NB4 (cell line): Measurements from ENCODE around the gene NAGK.
"Not testable (repeated sequence)": the region's sequence is repeated elsewhere in the genome, so short reads cannot be mapped to it uniquely, and the experiment has no call there.

Experiments used
- CTCF ChIP-seq: IDR thresholded peaks from one replicate; pipeline ENCODE4 v1.5.1; 2012; ENCODE audit warnings: low read depth, low read length
- MAX ChIP-seq: IDR thresholded peaks from 2 replicates; pipeline ENCODE4 v1.6.1; 2011; ENCODE audit warnings: low read depth, low read length
- MYC ChIP-seq: IDR thresholded peaks from 2 replicates; pipeline ENCODE4 v1.6.1; 2011; ENCODE audit warnings: low read depth, low read length
- POLR2A ChIP-seq: IDR thresholded peaks from 2 replicates; pipeline ENCODE4 v1.6.1; 2011; ENCODE audit warnings: mild to moderate bottlenecking; ENCODE audit not compliant: insufficient read length; ENCODE audit errors: extremely low read depth

GRCh38 chr2:71023553-71024243 lies 44.8 kb upstream of the NAGK start:
- TF ChIP-seq POLR2A, CTCF, MAX, MYC: not testable (repeated sequence)
